ENCODE results near the gene SRM.

GRCh38 chr1:11078631-11079030 lies 18.8 kb upstream of the SRM start:
- TF ChIP-seq EZH2phosphoT487 (IDR thresholded peaks at IDR 0.05; ENCODE audit: borderline replicate concordance, low read depth, low read length): no peak
- no peak for TF ChIP-seq CTCF (conservative IDR thresholded peaks at IDR 0.05; ENCODE audit: low read length)

All from OCI-LY7 (cell line).